Vagina (tissue), 2 donors: Measurements from ENCODE around the gene RHOH. TPM values are rescaled to one million over a fixed set of nuclear protein-coding genes. Genes with fewer than 3 reads are reported as not detected.
A peak's percentile ranks its signal among the peaks of the same experiment; 100 is the strongest.

ENCODE experiments used
- DNase-seq, 2 donors: peaks; one replicate each; pipeline ENCODE4 v3.0.0-alpha.2; 2017; ENCODE audit errors: extremely low spot score in 2 of 2
- H3K27ac ChIP-seq: fragments of 200-600 bp; sonication (generic); one replicate; pipeline ENCODE4 v1.5.1; 2019
- H3K27me3 ChIP-seq: fragments of 200-600 bp; sonication (generic); one replicate; pipeline ENCODE4 v1.5.1; 2019
- H3K36me3 ChIP-seq, 2 donors: fragments of 200-600 bp; sonication (generic); one replicate each; pipeline ENCODE4 v1.5.1; 2017 to 2019
- H3K4me1 ChIP-seq: fragments of 200-600 bp; sonication (generic); one replicate; pipeline ENCODE4 v1.5.1; 2019
- H3K4me3 ChIP-seq, 2 donors: fragments of 200-600 bp; sonication (generic); 1 replicate in 1 of 2; 2 replicates in 1 of 2; pipeline ENCODE4 v1.5.1; 2016 to 2019
- H3K9me3 ChIP-seq: fragments of 200-600 bp; sonication (generic); one replicate; pipeline ENCODE4 v1.5.1; 2019
- CTCF ChIP-seq, 3 experiments: fragments of 450-650 bp in 2 of 3; fragments of 200-600 bp in 1 of 3; sonication (generic) in 1 of 3; IDR thresholded peaks; one replicate each; pipeline ENCODE4 v1.5.1; 2017 to 2019; ENCODE audit warnings: antibody characterized with exemption in 3 of 3, mild to moderate bottlenecking in 2 of 3, moderate library complexity in 2 of 3
- POLR2A ChIP-seq, 2 donors: fragments of 450-650 bp; IDR thresholded peaks; one replicate each; pipeline ENCODE4 v1.6.1; 2017; ENCODE audit warnings: antibody characterized with exemption in 2 of 2, mild to moderate bottlenecking in 2 of 2, moderate library complexity in 2 of 2
- POLR2AphosphoS5 ChIP-seq, 2 donors: sonication (generic); formaldehyde crosslinking; IDR thresholded peaks; one replicate each; pipeline ENCODE4 v1.9.0; 2017; ENCODE audit warnings: antibody characterized with exemption in 2 of 2, mild to moderate bottlenecking in 2 of 2, low read depth in 1 of 2; ENCODE audit not compliant: insufficient read depth in 1 of 2
- intact Hi-C: fragments of 100-400 bp; cut with DNase I; formaldehyde crosslinking; loops from one replicate; pipeline ENCODE4 v1.15.1; 2023
- total RNA-seq: library from RNA; depleted of rRNA; stranded (reverse); fragments of >200 nt; gene quantifications from one replicate; pipeline ENCODE4 v1.2.3, GENCODE V29; 2016

RHOH gene
- total RNA-seq, 1 donor from 2014 or later: 2.9 TPM

DNA sequence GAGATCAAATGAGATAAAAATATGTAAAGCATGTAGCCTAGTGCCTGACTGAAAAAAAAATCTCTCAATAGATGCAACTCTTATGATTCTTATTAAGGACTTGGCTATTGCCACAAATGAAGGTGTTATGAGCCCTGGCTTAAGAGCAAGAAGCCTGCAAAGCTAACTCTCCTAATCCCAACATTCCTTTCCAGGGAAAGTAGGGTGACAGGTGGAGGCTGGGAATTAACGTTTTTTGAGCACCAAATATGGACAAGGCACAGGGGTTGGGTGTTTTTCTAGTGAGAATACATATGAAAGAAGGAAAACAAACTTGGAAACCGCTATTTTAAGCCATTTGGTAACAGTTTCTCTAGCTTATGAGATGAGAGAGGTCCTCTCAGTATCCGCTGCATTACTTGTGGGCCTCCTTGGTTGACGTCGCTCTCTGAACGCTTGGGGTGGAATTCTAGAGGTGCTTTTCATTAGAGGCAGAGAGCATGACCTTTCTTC lies 2.4 kb downstream of the RHOH start:
- TF ChIP-seq CTCF (IDR thresholded peaks at IDR 0.05): no peak
- no peak for TF ChIP-seq POLR2AphosphoS5 (IDR thresholded peaks at IDR 0.05; ENCODE audit: insufficient read depth in 1 of 2, low read depth in 1 of 2)
- TF ChIP-seq POLR2A (IDR thresholded peaks at IDR 0.05): no peak
- Histone ChIP-seq H3K9me3 (no peaks in the 10 kb centered on the region), H3K27me3 (no peaks in the 10 kb centered on the region), H3K4me3 (peak overlapping the region in 1 of 2 donors; percentile 32), H3K36me3 (no peaks in the 10 kb centered on the region), H3K4me1 (no peaks in the 10 kb centered on the region), H3K27ac (peak overlapping the region; percentile 42)
- intact Hi-C loops: no loop called here
- peak in 1 of 2 donors; percentile 25 for DNase-seq

GRCh38 chr4:40199999-40200874 lies 3.4 kb downstream of the RHOH start:
- no peak for TF ChIP-seq CTCF (IDR thresholded peaks at IDR 0.05)
- TF ChIP-seq POLR2A (IDR thresholded peaks at IDR 0.05): peak in 1 of 2 donors; percentile 13
- TF ChIP-seq POLR2AphosphoS5 (IDR thresholded peaks at IDR 0.05; ENCODE audit: insufficient read depth in 1 of 2, low read depth in 1 of 2): peak in 1 of 2 donors; percentile 41
- intact Hi-C loops: no loop called here
- Histone ChIP-seq H3K9me3 (no peaks in the 10 kb centered on the region), H3K4me3 (peak overlapping the region; percentile 12 to 32), H3K36me3 (no peaks in the 10 kb centered on the region), H3K27me3 (no peaks in the 10 kb centered on the region), H3K4me1 (no peaks in the 10 kb centered on the region), H3K27ac (peak overlapping the region; percentile 76)
- DNase-seq: peak in 1 of 2 donors; percentile 85

- intact Hi-C loops: no loop called here
- H3K27me3 ChIP-seq: no peaks in the 10 kb centered on the region
- TF ChIP-seq CTCF (IDR thresholded peaks at IDR 0.05) (no peak), POLR2A (IDR thresholded peaks at IDR 0.05) (no peak), POLR2AphosphoS5 (IDR thresholded peaks at IDR 0.05; ENCODE audit: insufficient read depth in 1 of 2, low read depth in 1 of 2) (no peak)
- H3K4me1 ChIP-seq: no peaks in the 10 kb centered on the region
- H3K4me3 ChIP-seq: peak overlapping the region; percentile 11 to 12
- DNase-seq: peak in 1 of 2 donors; percentile 40
- peak overlapping the region; percentile 76 for H3K27ac ChIP-seq
- no peaks in the 10 kb centered on the region for H3K9me3 ChIP-seq
- no peaks in the 10 kb centered on the region for H3K36me3 ChIP-seq
Measured at GRCh38 chr4:40200875-40201801, 4.3 kb downstream of the RHOH start.

DNA sequence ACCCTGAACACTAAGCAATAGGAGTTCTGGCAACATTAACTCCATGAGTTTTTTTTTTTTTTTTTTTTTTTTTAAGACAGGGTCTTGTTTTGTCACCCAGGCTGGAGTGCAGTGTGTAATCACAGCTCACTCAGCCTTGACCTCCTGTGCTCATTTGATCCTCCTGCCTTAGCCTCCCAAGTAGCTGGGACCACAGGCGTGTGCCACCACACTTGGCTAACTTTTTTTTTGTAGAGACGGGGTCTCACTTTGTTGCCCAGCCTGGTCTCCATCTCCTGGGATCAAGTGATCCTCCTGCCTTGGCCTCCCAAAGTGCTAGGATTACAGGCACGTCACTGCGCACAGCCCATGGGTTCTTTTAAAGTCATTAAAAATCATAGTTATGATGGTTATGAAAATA lies 5.1 kb downstream of the RHOH start:
- Histone ChIP-seq H3K4me1 (no peaks in the 10 kb centered on the region), H3K36me3 (no peaks in the 10 kb centered on the region), H3K27ac (peak overlapping the region; percentile 76), H3K4me3 (no peak overlapping the region), H3K9me3 (no peaks in the 10 kb centered on the region), H3K27me3 (no peaks in the 10 kb centered on the region)
- intact Hi-C loops: no loop called here
- no peak for TF ChIP-seq POLR2AphosphoS5 (IDR thresholded peaks at IDR 0.05; ENCODE audit: insufficient read depth in 1 of 2, low read depth in 1 of 2)
- no peak for TF ChIP-seq POLR2A (IDR thresholded peaks at IDR 0.05)
- no peak for TF ChIP-seq CTCF (IDR thresholded peaks at IDR 0.05)
- DNase-seq: peak in 1 of 2 donors; percentile 71
